ENCODE measurements around the gene ZNF529.
"Not testable (repeated sequence)": the region's sequence is repeated elsewhere in the genome, so short reads cannot be mapped to it uniquely, and the experiment has no call there.

The ZNF529 gene

DNA sequence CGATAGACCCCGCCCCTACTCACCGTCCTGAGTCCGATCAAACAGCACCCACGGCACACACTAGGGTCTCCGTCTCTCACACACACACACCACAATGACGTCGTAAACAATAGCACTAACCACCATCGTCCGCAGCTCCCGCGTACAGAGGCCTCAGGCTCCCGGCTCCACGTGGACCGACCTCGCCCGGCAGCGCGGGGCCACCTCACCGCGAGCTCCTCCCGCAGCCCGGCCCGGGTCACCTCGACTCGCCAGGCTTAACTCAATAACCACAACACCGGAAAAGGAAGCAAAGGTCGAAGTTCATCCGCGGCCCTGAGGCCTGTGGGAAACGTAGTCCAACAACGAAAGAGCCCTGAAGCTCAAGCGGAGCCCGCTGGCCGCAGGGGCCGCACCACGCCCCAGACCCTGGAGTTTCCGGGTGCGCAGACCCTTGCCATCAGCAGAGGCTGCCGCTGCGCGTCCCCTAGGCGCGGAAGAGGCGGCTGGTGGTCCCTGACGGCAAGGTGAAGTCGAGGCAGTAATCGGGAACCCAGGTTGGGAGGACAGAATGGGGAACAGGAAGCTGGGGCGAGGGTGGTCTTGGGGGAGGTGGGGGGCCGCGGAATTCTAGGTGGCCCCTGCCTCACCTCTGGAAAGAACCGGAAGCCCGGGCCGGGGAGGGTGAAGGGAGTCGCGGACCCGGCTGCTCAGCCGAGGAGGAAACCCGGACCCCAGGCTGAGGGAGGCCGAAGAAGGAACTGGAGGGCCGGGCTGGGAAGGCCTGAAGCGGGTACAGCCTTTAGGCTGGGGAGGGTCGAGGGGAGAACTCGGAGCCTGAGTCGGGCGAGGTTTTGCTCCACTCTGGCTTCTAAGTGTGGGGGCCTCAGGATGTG lies at the start of gene ZNF529:
Gene ZNF529 (minus strand): TSS at position 273 of the 875 bp plus-strand sequence. CDS start 946 bp downstream, outside the sequence.
- peak; percentile 85 for DNase-seq

DNA sequence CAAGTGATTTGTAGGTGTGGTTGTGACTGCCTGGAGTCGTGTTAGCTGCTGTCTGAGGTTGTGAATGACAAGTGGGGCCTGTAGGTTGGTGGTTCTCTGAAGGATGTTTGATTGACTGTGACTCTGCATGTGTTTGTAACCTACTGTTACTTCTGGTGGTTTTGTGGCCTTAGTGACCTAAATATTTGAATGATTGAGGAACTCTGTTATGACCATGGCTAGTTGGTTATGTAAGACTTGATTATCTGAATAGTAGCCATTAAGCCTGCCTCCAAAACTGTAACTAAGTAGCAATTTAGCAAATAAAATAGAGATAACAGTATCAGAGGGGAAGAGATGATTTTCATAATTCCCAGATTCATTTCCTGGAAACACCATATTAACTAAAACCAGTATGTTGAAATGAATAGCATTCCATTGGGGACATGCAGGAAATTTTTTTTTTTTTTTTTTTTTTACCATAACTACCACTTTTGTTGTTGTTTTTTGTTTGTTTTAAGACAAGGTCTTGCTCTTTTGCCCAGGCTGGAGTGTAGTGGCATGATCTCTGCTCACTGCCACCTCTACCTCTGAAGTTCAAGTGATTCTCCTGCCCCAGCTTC lies 32.9 kb upstream of the ZNF529 start:
- no peak for DNase-seq

DNA sequence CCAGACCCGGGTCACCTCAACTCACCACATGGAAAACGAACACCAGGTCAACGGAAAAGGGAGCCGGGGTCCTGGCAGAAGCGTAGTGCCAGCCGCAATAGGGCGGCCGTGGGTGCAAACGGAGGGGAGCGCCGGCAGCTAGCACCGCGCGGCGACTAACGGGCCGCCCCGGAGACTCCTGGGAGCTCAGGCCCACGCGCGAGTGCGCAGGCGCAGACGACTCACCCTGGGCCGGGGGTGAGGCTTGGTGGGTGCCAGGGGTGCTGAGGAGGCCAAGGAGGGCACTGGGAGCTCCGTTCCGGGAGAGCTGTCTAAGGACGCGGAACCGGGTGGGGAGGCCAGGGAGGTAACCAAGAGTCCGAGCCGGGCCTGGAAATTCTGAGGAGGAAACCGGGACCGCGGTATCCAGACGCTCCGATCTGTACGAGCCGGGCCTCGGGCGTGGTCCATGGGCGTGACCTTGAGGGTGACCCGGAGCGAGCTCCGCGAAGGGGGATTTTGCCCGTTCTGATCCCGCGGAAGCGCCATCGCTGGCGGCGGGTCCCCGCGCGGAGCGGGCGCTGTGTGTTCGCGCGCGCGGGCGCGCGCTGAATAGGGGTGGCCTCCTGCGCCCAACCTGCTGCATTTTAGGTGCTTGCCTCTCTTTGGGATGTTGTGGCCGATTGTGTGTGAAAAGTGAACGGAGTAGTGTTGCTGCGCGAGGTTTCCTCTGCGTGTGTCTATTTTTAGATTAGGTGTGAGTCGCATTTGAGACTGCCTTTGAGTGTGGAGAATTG lies 32.2 kb upstream of the ZNF529 start, which contains the start of gene ZNF382:
Gene ZNF382 (plus strand): TSS at position 213 of the 776 bp plus-strand sequence. CDS start 4,602 bp downstream, outside the sequence.
- DNase-seq, result peak; percentile 78

DNA sequence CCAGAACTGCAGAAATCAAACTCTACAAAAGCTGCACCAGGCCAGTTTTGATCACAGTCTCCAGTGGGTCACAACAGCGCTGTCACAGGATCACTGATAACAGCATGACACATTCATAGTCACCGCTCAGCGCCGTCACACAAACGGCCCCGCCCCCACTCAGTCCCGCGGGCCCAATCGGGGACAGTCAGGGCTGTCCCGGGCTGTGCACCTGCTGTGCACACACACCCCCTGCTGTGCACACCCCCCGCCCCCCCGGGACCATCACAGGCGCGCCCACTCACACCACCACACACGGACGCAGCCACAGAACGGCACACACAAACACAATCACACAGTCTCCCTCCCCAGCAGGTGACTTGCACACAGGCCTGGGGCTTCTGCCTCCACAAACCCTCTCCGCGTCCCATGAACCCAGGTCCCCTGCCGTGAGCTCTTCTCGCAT lies 31.6 kb upstream of the ZNF529 start:
- peak; percentile 81 for DNase-seq

DNA sequence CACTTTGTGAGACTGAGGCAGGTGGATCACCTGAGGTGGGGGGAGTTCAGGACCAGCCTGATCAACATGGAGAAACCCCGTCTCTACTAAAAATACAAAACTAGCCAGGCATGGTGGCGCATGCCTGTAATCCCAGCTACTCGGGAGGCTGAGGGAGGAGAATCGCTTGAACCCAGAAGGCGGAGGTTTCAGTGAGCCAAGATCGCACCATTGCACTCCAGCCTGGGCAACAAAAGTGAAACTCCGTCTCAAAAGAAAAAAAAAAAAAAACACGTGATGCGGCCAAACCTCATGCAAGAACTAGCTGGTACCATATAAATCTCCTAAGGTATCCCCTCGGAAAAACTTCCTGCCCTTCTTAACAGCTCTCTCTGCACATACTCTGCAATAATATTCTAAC lies 29.6 kb upstream of the ZNF529 start:
- DNase-seq, result not testable (repeated sequence)

DNA sequence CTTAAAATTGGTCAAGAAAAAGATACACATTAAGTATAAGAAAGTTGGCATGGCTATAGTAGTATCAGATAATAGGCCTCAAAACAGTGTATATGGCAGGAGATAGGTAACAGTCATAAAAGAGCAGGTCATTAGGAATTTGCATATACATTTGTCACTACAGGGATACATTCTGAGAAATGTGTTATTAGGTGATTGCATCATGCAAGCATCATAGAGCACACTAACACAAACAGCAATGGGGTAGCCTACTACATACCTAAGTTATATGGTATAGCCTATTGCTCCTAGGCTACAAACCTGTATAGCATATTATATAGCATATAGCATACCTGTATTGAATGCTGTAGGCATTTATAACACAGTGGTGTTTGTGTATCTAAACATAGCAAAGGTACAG lies 6.2 kb upstream of the ZNF529 start:
- no peak for DNase-seq

DNA sequence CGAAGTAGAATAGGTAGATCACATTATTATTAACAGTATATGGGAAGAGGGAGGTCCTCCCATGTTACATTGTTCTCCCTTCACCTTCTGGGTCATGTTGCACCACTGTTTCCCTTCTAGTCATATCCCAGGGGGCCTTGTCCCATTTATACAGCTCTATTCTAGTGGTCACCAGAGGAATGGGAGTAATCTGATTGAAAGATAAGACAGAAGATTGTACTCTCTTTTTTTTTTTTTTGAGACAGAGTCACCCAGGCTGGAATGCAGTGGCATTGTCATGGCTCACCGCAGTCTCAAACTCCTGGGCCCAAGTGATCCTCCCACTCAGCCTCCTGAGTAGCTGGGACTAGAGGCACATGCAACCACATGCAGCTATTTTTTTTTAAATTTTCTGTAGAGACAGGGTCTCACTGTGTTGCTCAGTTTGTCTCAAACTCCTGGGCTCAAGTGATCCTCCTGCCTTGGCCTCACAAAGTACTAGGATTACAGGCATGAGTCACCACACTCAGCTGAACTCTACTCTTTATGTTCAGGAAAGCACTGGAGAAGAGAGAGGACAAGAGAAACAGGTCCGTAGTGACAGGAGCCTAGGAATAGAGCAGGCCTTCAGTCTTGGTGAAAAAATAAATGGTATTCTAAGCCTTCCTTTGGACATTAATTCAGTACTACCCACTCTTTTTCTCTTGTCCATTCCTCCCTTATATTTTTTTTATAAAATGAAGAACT lies 4.3 kb upstream of the ZNF529 start:
- no peak for DNase-seq

DNA sequence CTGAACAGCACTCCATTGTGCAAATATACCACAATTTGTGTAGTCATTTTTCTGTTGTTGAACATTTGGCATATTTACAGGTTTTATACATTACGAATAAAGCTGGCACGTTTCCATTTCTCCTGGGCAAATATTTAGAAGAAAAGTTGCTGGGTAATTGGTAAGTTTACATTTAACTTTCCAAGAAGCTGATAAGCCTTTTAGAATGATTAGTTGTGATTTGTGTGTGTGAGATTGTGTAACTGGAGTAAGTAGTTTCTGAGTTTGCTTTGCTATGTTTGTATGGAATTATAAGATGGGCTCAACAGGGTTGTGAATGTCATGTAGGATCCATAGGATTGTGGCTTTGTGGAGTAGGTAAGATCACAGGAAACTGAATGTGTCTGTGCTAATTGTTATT lies 1.6 kb upstream of the ZNF529 start:
- no peak for DNase-seq

DNA sequence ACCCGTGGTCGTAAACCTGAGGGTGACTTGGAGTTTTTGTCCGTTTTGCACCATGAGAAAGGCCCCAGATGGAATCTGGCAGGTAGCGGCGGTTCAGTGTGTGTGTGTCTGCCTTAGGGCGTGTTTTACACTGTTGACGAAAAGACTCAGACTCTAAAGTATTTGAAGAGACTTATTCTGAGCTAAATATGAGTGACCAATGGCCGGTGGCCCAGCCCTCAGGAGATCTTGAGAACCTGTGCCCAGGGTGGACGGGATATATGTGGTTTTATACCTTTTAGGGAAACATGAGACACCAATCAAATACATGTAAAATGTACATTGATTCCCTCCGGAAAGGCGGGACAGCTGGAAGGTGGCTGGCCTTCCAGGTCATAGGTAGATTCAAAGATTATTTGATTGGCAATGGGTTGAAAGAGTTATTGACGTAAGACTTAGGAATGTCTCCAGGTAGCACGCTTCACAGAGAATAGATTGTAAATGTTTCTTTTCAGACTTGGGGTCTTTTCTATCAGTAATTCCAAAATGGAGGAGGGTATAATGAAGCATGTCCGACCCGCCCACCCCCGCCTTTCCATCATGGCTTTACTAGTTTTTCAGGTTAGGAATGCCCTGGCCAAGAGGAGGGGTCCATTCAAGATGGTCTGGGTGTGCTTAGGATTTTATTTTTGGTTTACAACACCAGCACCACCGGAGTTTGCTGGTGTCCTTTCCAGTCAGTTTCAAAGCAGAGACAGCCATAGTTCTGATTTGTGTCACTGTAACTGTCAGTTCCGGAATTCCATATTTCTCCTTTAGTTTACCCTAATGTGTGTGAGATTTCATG lies 1.0 kb upstream of the ZNF529 start:
- no peak for DNase-seq

DNA sequence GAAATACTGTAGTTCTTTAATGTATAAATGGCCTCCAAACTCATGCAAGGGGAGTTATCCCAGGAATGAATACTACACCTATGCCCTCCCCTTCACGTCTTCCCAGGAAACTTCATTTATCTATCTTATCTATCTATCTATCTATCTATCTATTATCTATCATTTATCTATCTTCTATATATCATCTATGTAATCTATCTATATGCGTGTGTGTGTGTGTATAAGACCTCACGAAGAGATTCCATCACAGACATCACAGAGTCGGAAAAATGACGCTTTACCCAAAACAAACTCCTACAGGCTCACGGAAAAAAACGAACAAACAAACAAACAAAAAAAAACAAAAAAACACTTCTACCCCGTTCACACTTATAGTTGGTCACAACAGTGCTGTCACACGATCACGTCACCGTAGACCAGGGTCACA lies 486 bp downstream of the ZNF529 start:
- no peak for DNase-seq

DNA sequence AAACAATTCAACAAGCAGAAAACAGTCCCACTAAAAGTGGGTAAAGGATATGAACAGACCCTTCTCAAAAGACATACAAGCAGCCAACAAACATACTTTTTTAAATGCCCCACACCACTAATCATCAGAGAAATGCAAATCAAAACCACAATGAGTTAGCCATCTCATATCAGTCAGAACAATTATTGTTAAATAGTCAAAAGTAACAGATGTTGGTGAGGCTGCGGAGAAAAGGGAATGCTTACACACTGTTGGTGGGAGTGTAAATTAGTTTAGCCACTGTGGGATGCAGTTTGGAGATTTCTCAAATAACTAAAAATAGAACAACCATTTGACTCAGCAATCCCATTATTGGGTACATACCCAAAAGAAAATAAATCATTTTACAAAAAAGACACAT lies 8.7 kb downstream of the ZNF529 start:
- no peak for DNase-seq

DNA sequence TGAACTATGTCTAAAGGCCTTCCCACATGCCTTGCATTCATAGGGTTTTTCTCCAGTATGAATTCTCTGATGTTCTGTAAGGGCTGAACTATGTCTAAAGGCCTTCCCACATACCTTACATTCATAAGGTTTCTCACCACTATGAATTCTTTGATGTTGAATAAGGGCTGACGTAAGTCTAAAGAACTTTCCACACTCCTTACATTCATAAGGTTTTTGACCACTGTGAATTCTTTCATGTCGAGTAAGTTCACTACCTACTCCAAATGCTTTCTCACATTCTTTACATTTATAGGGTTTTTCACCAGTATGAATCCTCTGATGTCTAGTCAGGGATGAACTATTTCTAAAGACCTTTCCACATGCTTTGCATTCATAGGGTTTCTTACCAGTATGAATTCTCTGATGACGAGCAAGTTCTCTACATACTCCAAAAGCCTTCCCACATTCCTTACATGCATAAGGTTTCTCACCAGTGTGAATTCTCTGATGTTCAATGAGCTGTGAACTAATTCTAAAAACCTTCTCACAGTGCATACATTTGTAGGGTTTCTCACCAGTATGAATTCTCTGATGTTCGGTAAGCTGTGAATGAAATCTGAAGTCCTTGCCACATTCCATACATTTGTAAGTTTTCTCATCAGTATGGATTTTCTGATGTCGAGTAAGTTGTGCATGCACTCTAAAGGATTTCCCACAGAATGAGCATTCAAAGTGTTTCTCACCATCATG lies 25.9 kb downstream of the ZNF529 start:
- no peak for DNase-seq

DNA sequence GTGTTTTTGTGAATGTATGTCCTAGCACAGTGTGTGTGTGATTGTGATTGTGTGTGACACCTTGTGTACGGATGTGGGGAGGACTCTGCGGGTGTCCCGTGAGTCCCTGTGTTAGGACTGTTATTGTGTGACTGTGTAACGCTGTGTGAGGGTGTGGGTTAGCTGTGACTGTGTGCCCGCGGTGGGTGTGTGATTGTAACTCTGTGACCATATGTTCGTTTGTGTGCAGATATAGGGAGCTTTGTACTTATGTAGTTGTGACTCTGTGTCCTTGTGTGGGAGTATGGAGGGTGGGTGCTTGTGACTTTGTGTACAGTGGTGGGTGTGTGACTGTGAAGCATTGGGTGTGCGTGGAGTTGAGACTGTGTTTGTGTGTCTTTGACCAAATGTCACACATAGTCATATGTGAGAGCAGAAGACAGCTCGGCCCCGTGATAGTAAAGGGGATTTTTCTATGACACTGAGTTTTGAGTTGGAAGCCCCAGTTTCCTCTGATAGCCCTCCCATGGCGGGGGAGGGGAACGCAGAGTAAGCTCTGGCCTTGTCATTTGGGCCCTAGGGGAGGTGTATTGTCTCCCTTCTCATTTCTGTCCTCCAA lies 44.1 kb downstream of the ZNF529 start:
- DNase-seq, result no peak

DNA sequence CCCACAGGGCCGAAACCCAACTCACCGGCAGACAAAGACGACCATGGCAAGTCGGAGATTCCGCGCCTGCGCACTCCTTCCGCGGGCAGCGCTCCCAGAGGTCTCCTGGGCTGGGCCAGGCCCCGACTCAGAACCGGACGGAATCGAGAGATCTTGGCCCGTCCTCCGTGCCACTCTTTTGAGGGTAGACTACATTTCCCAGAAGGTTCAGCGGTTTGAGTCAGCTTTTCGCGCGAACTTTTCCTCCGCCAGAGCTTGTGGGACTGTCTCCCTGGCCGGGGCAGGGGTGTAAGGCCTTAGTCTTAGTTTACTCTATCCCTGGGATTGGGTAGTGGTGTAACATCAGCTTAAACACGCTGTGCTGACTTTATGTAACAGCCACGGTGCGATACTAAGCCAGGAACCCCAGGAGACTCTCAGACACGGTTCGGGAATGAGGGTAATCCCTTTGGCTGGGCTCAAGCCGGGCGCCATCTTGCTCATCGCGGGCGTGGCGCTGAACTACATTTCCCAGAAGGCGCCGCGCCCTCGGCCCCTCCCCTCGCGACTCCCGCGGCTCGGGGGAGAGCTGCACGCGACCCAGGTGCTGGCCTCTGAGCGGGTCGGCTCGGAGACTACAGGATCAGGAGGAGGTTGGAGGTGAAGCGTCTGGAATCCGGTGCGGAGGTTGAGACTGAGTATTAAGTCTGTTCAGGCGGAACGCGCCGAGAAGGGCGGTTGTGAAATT lies 44.7 kb downstream of the ZNF529 start, which contains the start of gene ZNF260:
Gene ZNF260 (minus strand): TSS at position 78 of the 727 bp plus-strand sequence. CDS start 13,033 bp downstream, outside the sequence.
- DNase-seq, result peak; percentile 88

DNA sequence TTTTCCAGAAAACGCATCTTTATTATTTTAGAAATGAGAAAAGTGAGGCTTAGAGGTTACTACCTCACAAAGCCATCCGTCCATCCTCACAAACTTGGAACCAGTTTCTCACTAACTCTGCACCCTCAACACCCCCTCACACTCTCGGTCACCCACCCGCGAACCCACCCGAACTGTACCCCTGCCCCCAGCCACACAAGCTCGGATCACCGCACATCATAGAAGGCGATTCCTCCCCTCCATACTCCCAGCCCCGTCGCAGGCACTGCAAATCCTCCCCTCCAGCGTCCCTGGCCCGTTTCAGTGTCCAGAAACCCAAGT lies 45.3 kb downstream of the ZNF529 start:
- DNase-seq, result no peak

DNA sequence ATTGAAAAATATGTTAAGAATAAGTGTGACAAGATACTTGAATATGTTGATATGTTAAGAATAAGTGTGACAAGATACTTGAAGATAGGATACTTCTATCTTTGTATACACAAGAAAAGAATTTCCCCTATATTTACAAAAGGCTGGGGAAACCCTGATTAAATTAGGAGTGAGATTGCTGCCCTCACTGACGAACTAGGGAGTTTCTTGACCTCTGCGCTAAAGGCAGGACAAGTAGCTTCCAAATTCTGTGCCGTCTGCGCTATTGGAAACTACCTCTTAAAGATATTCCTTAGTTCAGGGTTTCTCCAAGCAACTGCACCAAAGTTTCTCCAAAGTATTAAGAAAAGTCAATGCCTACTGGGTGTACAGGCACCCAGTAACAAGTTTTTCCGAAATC lies 45.8 kb downstream of the ZNF529 start:
- no peak for DNase-seq

DNA sequence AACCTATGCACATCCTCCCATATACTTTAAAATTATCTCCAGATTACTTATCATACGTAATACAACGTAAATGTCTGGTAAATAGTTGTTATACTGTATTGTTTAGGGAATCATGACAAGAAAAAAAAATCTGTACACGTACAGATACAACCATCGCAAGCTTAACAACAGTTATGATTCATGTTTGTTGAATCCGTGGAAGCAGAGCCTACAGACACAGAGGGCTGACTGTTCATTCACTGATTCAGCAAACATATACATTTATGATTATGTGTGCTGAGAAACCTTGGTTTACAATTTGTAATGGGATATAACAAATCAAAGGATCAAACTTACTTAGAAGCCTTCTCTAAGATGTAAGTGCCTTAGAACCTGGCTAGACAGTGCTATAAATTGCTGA lies 46.5 kb downstream of the ZNF529 start:
- no peak for DNase-seq

DNA sequence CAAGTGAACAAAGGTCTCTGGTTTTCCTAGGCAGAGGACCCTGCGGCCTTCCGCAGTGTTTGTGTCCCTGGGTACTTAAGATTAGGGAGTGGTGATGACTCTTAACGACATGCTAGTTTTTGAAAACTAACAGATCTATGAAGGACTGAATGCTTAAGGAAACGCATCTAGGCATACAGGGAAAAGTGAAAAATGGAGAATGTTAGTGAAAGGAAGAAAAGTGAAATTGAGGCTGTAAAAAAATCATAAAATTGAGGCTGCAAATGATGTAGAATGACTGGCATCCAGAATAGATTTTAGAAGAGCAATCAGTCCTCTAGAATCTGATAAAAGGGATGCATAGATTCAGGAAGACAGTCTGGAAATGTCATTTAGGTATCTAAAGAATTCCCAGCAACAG lies 48.5 kb downstream of the ZNF529 start:
- no peak for DNase-seq

DNA sequence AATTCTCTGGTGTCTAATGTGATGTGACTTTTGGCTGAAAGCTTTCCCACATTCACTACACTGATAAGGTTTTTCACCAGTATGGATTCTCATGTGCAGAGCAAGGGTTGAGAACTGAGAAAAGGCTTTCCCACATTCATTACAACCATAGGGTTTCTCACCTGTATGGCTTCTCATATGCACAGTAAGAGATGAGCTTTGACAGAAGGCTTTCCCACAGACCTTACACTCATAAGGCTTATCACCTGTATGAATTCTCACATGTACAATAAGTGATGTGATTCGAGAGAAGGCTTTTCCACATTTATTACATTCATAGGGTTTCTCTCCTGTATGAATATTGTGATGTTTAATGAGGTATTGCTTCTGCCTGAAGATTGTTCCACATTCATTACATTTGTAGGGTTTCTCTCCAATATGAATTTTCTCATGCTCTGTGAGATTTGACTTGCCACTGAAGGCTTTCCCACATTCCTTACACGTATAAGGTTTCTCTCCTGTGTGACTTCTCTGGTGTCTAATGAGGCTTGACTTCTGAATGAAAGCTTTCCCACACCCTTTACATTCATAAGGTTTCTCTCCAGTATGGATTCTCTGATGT lies 59.0 kb downstream of the ZNF529 start:
- no peak for DNase-seq

Data from activated gamma-delta T cell treated with Interleukin-2 at 50 U/mL for 16 hours (primary cell).